BLaER1 treated with 17β-estradiol and CSF1 and Interleukin-3, amounts not matched to agents 10 nM and 100 nM (cell line): ENCODE results near the gene NCOA6.

Experiments
- H3K27ac ChIP-seq, 11 experiments: shearing (Covaris generic); formaldehyde crosslinking; 2 replicates each; pipeline ENCODE4 v1.8.1; 2022
- H3K27me3 ChIP-seq, 11 experiments: shearing (Covaris generic); formaldehyde crosslinking; 2 replicates each; pipeline ENCODE4 v1.8.1; 2022
- H3K36me3 ChIP-seq, 11 experiments: shearing (Covaris generic); formaldehyde crosslinking; 2 replicates each; pipeline ENCODE4 v1.8.1; 2022
- H3K4me1 ChIP-seq, 10 experiments: shearing (Covaris generic); formaldehyde crosslinking; 2 replicates each; pipeline ENCODE4 v1.8.1; 2022
- H3K4me2 ChIP-seq, 11 experiments: shearing (Covaris generic); formaldehyde crosslinking; 2 replicates each; pipeline ENCODE4 v1.8.1; 2022
- H3K4me3 ChIP-seq, 10 experiments: shearing (Covaris generic); formaldehyde crosslinking; 2 replicates each; pipeline ENCODE4 v1.8.1; 2022
- H3K9ac ChIP-seq, 11 experiments: shearing (Covaris generic); formaldehyde crosslinking; 2 replicates each; pipeline ENCODE4 v1.8.1; 2022
- H3K9me3 ChIP-seq, 11 experiments: shearing (Covaris generic); formaldehyde crosslinking; replicated peaks in 1 of 11; 2 replicates each; pipeline ENCODE4 v1.8.1; 2022
- H4K20me1 ChIP-seq, 11 experiments: shearing (Covaris generic); formaldehyde crosslinking; 2 replicates each; pipeline ENCODE4 v1.8.1; 2022
- Cebpa-rat ChIP-seq, 11 experiments: shearing (Covaris generic); IDR thresholded peaks; 2 replicates each; pipeline ENCODE4 v1.8.1; 2022

The NCOA6 gene

GRCh38 chr20:34843421-34843820, 18.0 kb upstream of the NCOA6 start:
- no peaks in the 10 kb centered on the region for H3K9me3 ChIP-seq
- H4K20me1 ChIP-seq = no peaks in the 10 kb centered on the region
- no peak overlapping the region for H3K27ac ChIP-seq
- H3K4me3 ChIP-seq = no peak overlapping the region
- H3K4me1 ChIP-seq = no peaks in the 10 kb centered on the region; a peak in 1 of 20 replicates
- no peaks in the 10 kb centered on the region for H3K27me3 ChIP-seq
- no peak overlapping the region for H3K4me2 ChIP-seq
- no peak overlapping the region for H3K9ac ChIP-seq
- no peaks in the 10 kb centered on the region for H3K36me3 ChIP-seq
- TF ChIP-seq Cebpa-rat (IDR thresholded peaks at IDR 0.05) = no peak

GRCh38 chr20:34842143-34842542, 16.7 kb upstream of the NCOA6 start:
- no peaks in the 10 kb centered on the region for H4K20me1 ChIP-seq

GRCh38 chr20:34834459-34834893, 9.0 kb upstream of the NCOA6 start:
- Histone ChIP-seq H3K4me2 (no peak overlapping the region), H3K4me3 (no peak overlapping the region), H3K4me1 (peaks cover 0 to 19% (median 9%) of the 10 kb centered on the region in 10 experiments; a peak in 11 of 20 replicates), H3K27me3 (no peaks in the 10 kb centered on the region), H3K27ac (no peak overlapping the region), H4K20me1 (no peaks in the 10 kb centered on the region), H3K9me3 (no peaks in the 10 kb centered on the region), H3K36me3 (no peaks in the 10 kb centered on the region), H3K9ac (no peak overlapping the region)
- TF ChIP-seq Cebpa-rat (IDR thresholded peaks at IDR 0.05) = no peak

More at GRCh38 chr20:34842143-34842542, 16.7 kb upstream of the NCOA6 start:
- Histone ChIP-seq H3K4me1 (no peaks in the 10 kb centered on the region; a peak in 1 of 20 replicates), H3K27me3 (no peaks in the 10 kb centered on the region), H3K4me2 (no peak overlapping the region), H3K36me3 (no peaks in the 10 kb centered on the region), H3K27ac (no peak overlapping the region), H3K9me3 (no peaks in the 10 kb centered on the region), H3K9ac (no peak overlapping the region), H3K4me3 (no peak overlapping the region)
- TF ChIP-seq Cebpa-rat (IDR thresholded peaks at IDR 0.05) = no peak

- H3K4me3 ChIP-seq = no peak overlapping the region
- no peak for TF ChIP-seq Cebpa-rat (IDR thresholded peaks at IDR 0.05)
- no peaks in the 10 kb centered on the region for H3K36me3 ChIP-seq
- peaks cover 0 to 19% (median 9%) of the 10 kb centered on the region in 10 experiments; a peak in 11 of 20 replicates for H3K4me1 ChIP-seq
- no peaks in the 10 kb centered on the region for H3K9me3 ChIP-seq
- peak overlapping the region in 5 of 11 experiments; percentile 11 to 59 (median 46); a peak in 8 of 22 replicates for H3K4me2 ChIP-seq
- H3K27me3 ChIP-seq = no peaks in the 10 kb centered on the region
- no peaks in the 10 kb centered on the region for H4K20me1 ChIP-seq
- H3K27ac ChIP-seq = peak overlapping the region in 2 of 11 experiments; percentile 45 to 48; a peak in 3 of 22 replicates
- peak overlapping the region in 1 of 11 experiments; percentile 22; a peak in 1 of 22 replicates for H3K9ac ChIP-seq
Observed at GRCh38 chr20:34831936-34832335, 6.5 kb upstream of the NCOA6 start.

- H3K36me3 ChIP-seq = no peaks in the 10 kb centered on the region
- no peak for TF ChIP-seq Cebpa-rat (IDR thresholded peaks at IDR 0.05)
- H3K4me2 ChIP-seq = no peak overlapping the region
- peaks cover 0 to 7% (median 2%) of the 10 kb centered on the region in 11 experiments; a peak in 11 of 22 replicates for H4K20me1 ChIP-seq
- no peak overlapping the region for H3K4me3 ChIP-seq
- no peak overlapping the region for H3K27ac ChIP-seq
- H3K27me3 ChIP-seq = no peaks in the 10 kb centered on the region
- peaks cover 4 to 27% (median 15%) of the 10 kb centered on the region in 10 experiments for H3K4me1 ChIP-seq
- no peak overlapping the region for H3K9ac ChIP-seq
- no peaks in the 10 kb centered on the region for H3K9me3 ChIP-seq
Observed at GRCh38 chr20:34829191-34829590, 3.7 kb upstream of the NCOA6 start.

GRCh38 chr20:34824806-34825529, 483 bp downstream of the NCOA6 start:
- Histone ChIP-seq H4K20me1 (peaks cover 21 to 49% (median 39%) of the 10 kb centered on the region in 11 experiments; a peak in 20 of 22 replicates), H3K9me3 (0 out of 22 replicates have a peak, but pooled peaks cover 0 to 6% (median 0%) of the 10 kb centered on the region in 11 experiments), H3K9ac (peak overlapping the region; percentile 98 to 100 (median 100)), H3K27ac (peak overlapping the region; percentile 97 to 100 (median 100)), H3K4me2 (peak overlapping the region; percentile 75 to 97 (median 88)), H3K27me3 (no peaks in the 10 kb centered on the region), H3K4me3 (peak overlapping the region; percentile 75 to 95 (median 90)), H3K36me3 (peaks cover 3 to 26% (median 15%) of the 10 kb centered on the region in 11 experiments; a peak in 9 of 22 replicates), H3K4me1 (peaks cover 14 to 30% (median 23%) of the 10 kb centered on the region in 10 experiments)
- TF ChIP-seq Cebpa-rat (IDR thresholded peaks at IDR 0.05) = no peak

- peak overlapping the region; percentile 97 to 100 (median 100) for H3K27ac ChIP-seq
- H3K4me3 ChIP-seq = peak overlapping the region; percentile 75 to 95 (median 90)
- H3K9ac ChIP-seq = peak overlapping the region; percentile 98 to 100 (median 100)
- H3K4me2 ChIP-seq = peak overlapping the region; percentile 75 to 97 (median 88)
- H3K27me3 ChIP-seq = no peaks in the 10 kb centered on the region
- 0 out of 22 replicates have a peak, but pooled peaks cover 0 to 6% (median 0%) of the 10 kb centered on the region in 11 experiments for H3K9me3 ChIP-seq
- H4K20me1 ChIP-seq = peaks cover 26 to 55% (median 44%) of the 10 kb centered on the region in 11 experiments; a peak in 21 of 22 replicates
- peaks cover 14 to 30% (median 23%) of the 10 kb centered on the region in 10 experiments for H3K4me1 ChIP-seq
- no peak for TF ChIP-seq Cebpa-rat (IDR thresholded peaks at IDR 0.05)
- peaks cover 3 to 31% (median 16%) of the 10 kb centered on the region in 11 experiments; a peak in 10 of 22 replicates for H3K36me3 ChIP-seq
Observed at GRCh38 chr20:34824452-34824805, 1.0 kb downstream of the NCOA6 start.

- Histone ChIP-seq H3K9ac (peak overlapping the region; percentile 98 to 100 (median 100)), H3K4me1 (peaks cover 14 to 30% (median 23%) of the 10 kb centered on the region in 10 experiments), H3K4me2 (peak overlapping the region; percentile 75 to 97 (median 88)), H3K27ac (peak overlapping the region in 10 of 11 experiments; percentile 97 to 100 (median 100); a peak in 16 of 22 replicates), H3K9me3 (0 out of 22 replicates have a peak, but pooled peaks cover 0 to 6% (median 0%) of the 10 kb centered on the region in 11 experiments), H3K36me3 (peaks cover 3 to 31% (median 16%) of the 10 kb centered on the region in 11 experiments; a peak in 10 of 22 replicates), H3K4me3 (peak overlapping the region; percentile 75 to 95 (median 90)), H4K20me1 (peaks cover 30 to 59% (median 48%) of the 10 kb centered on the region in 11 experiments; a peak in 21 of 22 replicates), H3K27me3 (no peaks in the 10 kb centered on the region)
- TF ChIP-seq Cebpa-rat (IDR thresholded peaks at IDR 0.05) = no peak
Observed at GRCh38 chr20:34824026-34824425, 1.4 kb downstream of the NCOA6 start.
